Stomach smooth muscle (tissue), 2 donors: ENCODE data around the gene MMP15.

Source experiments
- H3K27ac ChIP-seq: one replicate; pipeline ENCODE4 v1.7.0; 2013; ENCODE audit warnings: mild to moderate bottlenecking, low read length, inconsistent platforms
- H3K27me3 ChIP-seq, 2 donors: one replicate each; pipeline ENCODE4 v1.7.0; 2013; ENCODE audit warnings: low read length in 2 of 2; ENCODE audit not compliant: insufficient read depth in 2 of 2, control insufficient read depth in 1 of 2
- H3K36me3 ChIP-seq, 2 donors: one replicate each; pipeline ENCODE4 v1.7.0; 2013; ENCODE audit warnings: low read length in 2 of 2; ENCODE audit not compliant: control insufficient read depth in 2 of 2, insufficient read depth in 2 of 2
- H3K4me1 ChIP-seq: one replicate; pipeline ENCODE4 v1.7.0; 2013; ENCODE audit warnings: low read length; ENCODE audit not compliant: control insufficient read depth, insufficient read depth
- H3K4me3 ChIP-seq, 2 donors: one replicate each; pipeline ENCODE4 v1.7.0; 2013; ENCODE audit warnings: low read length in 2 of 2
- H3K9ac ChIP-seq, 2 donors: one replicate each; pipeline ENCODE4 v1.7.0; 2013; ENCODE audit warnings: low read length in 2 of 2, mild to moderate bottlenecking in 1 of 2
- H3K9me3 ChIP-seq, 2 donors: one replicate each; pipeline ENCODE4 v1.7.0; 2013; ENCODE audit warnings: low read length in 2 of 2; ENCODE audit not compliant: control insufficient read depth in 2 of 2
- donor health status: healthy.
- donor health status: Pancreatic carcinoma.

MMP15 gene

DNA sequence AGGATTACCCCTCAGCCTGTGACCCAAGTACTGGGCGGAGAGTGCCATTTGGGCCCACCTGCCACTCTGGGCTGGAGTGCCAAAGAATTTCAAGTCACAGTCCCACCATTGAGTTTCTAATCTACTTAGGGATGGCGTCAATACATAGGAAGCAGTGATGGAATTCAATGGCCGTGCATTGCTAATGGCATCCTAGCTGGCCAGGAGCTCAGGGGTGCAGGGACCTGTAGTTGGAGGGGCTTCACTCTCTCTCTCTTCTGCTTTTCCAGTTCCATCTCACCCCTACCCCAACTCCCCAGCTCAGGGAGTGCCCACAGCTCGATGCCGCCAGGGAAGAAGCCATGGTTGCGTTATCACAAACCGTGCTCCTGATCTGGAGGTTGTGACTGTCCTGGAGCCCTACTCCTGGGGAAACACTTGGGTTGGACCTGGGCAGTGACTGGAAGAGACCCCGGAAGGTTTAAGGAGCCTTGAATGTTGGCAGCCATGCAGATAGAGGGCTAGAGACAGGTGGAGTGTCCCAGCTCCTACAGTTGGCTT is 2.4 kb downstream of the MMP15 start:
- no peaks in the 10 kb centered on the region for H3K27me3 ChIP-seq
- H3K4me1 ChIP-seq: peaks cover 47% of the 10 kb centered on the region
- no peaks in the 10 kb centered on the region for H3K36me3 ChIP-seq
- no peak overlapping the region for H3K27ac ChIP-seq
- no peaks in the 10 kb centered on the region for H3K9me3 ChIP-seq
- H3K4me3 ChIP-seq: peak overlapping the region in 1 of 2 donors; percentile 22
- no peak overlapping the region for H3K9ac ChIP-seq

DNA sequence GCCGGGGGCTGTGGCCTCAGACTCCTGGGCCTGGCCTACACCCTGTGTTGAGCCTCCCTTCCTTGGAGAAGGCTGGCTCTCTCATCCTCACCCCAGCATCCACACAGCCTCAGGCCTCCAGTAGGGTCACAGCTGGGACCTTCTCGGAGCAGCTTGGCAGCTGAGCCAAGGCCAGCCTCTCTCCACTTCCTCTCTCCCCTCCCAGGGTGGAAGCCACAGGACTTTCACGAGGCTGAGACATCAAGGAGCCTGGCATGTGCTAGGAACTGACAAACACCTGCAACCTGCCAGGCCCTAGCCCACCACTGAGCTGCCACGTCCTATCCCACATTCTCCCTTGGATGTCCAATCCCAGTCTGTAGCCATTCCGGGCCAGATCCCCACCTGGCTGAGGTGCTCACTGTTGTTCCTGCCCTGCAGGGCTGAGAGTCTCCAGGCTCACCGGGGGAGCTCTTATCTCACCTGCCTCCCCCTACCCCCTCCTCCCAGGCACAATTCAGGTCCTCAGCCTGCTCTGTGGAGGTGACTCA is 3.1 kb downstream of the MMP15 start:
- Histone ChIP-seq H3K9ac (no peak overlapping the region), H3K9me3 (no peaks in the 10 kb centered on the region), H3K36me3 (no peaks in the 10 kb centered on the region), H3K4me3 (no peak overlapping the region), H3K27ac (no peak overlapping the region), H3K27me3 (no peaks in the 10 kb centered on the region), H3K4me1 (peaks cover 45% of the 10 kb centered on the region)

DNA sequence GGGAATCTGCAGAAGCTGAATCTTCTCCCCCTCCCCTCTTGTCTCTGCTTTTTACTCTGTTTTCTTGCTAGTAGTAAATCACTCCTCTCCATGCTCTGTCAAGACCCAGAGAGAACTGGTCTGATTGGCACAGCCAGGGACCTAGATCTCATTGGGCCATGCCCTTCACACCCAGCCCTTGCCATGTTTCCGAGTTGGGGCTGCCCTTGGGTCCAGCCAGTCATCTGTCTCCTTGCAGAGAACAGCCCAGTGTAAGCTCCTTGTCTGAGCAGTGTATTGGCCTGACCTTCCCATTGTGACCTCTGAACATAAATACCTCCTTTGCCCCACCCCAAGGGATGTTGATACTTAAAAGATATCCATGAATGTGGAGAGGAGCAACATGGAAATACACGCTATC is 3.9 kb downstream of the MMP15 start:
- no peak overlapping the region for H3K9ac ChIP-seq
- H3K36me3 ChIP-seq: no peaks in the 10 kb centered on the region
- no peak overlapping the region for H3K4me3 ChIP-seq
- H3K27ac ChIP-seq: no peak overlapping the region
- peaks cover 42% of the 10 kb centered on the region for H3K4me1 ChIP-seq
- H3K27me3 ChIP-seq: no peaks in the 10 kb centered on the region
- H3K9me3 ChIP-seq: no peaks in the 10 kb centered on the region

DNA sequence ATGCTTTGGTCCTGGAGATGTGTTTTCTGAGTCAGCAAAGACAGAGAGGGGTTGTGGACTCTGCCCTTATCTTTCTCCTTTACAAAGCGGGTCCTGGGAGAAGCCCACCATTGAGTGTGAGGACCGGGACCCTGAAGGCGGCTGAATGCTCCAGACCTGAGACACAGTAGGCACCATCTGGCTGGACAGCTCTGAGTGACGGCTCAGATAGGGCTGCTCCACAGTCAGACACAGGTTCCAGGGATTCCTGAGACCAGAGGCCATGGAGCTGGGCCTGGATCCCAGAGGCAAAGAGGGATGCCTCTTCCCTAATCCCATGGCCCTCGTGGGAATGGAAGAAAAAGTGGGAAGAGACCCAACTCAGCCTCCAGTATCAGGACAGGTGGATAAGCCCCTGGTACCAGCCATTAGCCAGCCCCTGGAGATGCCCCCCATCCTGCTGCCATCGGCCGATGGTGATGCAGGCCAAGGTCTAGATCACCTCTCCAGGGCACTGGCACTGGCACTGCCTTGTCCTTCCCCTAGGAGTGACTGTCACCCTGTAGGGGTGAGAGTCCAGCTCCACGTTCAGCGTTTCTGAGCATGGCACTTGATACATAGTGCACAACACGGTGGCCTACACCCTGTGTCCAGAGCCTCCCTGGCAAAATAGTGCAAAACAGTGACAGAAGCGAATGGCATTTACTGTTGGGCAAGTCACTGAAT is 4.7 kb downstream of the MMP15 start:
- no peak overlapping the region for H3K4me3 ChIP-seq
- H3K36me3 ChIP-seq: no peaks in the 10 kb centered on the region
- H3K27me3 ChIP-seq: no peaks in the 10 kb centered on the region
- no peak overlapping the region for H3K9ac ChIP-seq
- no peak overlapping the region for H3K27ac ChIP-seq
- peaks cover 34% of the 10 kb centered on the region for H3K4me1 ChIP-seq
- H3K9me3 ChIP-seq: no peaks in the 10 kb centered on the region

DNA sequence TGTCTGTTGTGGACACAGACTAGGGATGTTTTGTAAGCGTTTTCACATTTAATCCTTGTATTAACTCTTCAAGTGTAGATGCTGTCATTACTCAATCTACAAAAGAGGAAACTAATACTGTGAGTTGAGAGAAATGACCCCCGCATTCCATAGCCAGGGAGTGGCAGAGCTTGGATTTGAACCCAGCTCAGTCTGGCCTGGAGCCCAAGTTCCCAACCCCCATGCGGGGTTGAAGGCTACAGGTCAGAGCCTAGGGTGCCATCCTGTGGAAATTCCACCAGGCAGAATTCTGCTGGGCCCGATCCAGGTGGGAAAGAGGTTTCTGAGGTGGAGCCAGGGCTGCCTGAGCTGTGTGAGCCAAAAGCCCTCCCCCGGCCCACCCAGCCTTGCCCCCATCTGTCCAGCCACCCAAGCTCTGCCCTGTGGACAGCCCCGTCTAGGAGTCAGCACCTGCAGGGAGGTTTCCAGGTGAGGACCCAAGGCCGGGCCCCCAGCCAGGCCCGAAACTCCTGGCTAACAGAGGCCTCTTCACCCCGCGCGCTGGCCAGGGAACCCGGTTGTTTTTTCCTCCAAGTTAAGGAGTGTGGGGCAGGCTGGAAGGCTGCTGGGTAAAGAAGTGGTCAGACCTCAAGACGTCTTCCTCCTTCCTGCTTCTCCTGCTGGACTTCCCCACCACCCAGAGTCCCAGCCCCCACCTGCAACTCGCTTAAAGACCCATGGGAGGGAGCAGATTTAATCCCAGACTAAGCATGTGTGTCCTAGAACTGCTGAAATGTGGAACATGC is 5.7 kb downstream of the MMP15 start:
- H3K9me3 ChIP-seq: no peaks in the 10 kb centered on the region
- peaks cover 30% of the 10 kb centered on the region for H3K4me1 ChIP-seq
- no peak overlapping the region for H3K27ac ChIP-seq
- H3K9ac ChIP-seq: no peak overlapping the region
- no peak overlapping the region for H3K4me3 ChIP-seq
- no peaks in the 10 kb centered on the region for H3K36me3 ChIP-seq
- no peaks in the 10 kb centered on the region for H3K27me3 ChIP-seq

DNA sequence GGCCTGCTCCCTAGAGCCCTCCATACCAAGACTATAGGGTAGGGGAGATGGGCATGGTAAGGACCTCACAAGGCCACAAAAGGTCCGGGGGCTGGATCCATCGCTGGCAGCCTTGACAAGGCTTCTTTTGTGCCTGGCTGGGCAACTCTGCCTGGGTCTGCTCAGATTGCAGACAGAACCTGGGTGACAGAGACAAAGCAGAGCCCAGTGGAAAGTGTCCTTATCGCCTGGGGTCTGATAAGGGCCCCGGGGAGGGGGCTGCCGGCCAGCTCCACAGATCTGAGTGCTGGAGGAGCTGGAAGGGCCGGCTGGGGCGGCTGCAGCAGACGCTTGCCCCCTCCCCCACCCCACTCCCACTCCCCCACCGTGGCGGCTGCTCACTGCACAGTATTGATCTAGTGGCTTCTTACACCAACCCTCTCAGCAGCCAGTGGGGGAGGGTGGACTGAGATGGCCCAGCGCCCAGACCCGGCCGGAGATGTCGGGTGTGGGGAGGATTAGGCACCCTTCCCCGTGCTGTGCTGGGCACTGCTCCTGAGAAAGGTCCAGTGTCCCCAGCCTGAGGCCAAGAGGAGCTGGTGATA is 7.2 kb downstream of the MMP15 start:
- H3K4me1 ChIP-seq: peaks cover 16% of the 10 kb centered on the region
- no peak overlapping the region for H3K9ac ChIP-seq
- no peaks in the 10 kb centered on the region for H3K9me3 ChIP-seq
- H3K27ac ChIP-seq: no peak overlapping the region
- no peak overlapping the region for H3K4me3 ChIP-seq
- no peaks in the 10 kb centered on the region for H3K27me3 ChIP-seq
- H3K36me3 ChIP-seq: no peaks in the 10 kb centered on the region

DNA sequence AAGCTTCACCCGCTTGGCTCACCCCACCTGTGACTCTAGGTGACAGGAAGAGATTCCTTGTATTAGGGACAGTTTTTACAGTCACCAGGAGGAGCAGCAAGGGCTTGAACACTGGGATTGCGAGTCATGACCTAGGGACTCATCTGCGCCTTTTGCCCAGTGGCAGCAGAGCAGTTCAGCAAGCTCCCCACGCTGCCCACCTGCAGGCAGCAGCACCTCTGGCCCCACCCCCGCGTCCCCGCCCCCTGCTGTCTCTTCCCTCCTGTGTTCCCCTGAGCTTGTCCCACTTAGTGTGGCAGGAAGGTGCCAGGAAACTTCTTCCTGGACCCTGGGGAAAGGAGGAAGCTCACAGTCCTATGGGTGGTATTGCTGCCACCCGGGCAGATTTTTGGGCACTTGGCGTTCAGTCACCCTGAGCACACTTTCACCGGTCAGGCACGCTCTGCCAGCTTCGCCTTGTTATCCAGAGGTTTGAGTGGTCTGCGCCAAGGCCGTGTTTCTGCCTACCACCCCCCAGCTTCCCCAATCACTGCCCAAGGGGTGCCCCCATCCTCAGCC is 8.7 kb downstream of the MMP15 start:
- Histone ChIP-seq H3K36me3 (peaks cover 3 to 6% of the 10 kb centered on the region in 2 donors), H3K4me1 (peaks cover 8% of the 10 kb centered on the region), H3K27me3 (no peaks in the 10 kb centered on the region), H3K4me3 (no peak overlapping the region), H3K27ac (no peak overlapping the region), H3K9ac (no peak overlapping the region), H3K9me3 (no peaks in the 10 kb centered on the region)

DNA sequence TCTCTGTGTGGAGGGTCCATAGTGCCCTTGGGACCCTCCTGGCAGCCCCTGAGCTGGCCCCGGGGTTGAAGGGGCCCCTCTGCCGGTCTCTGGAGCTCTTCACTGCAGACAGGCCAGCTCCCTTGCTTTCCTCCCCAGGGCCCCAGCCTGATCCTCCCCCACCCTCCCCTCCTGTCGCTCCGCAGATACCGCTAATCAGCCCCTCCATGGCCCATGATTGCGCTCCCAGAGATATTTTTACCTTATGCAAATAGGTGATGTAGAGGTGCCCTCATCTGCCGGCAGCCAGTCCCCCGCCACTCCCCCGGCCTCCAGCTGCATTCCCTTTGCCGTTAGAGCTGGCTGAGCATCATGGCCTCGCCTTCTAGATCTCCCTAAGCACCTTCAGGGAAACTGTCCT is 9.2 kb downstream of the MMP15 start:
- Histone ChIP-seq H3K9me3 (no peaks in the 10 kb centered on the region), H3K4me1 (peaks cover 8% of the 10 kb centered on the region), H3K27me3 (no peaks in the 10 kb centered on the region), H3K4me3 (no peak overlapping the region), H3K27ac (no peak overlapping the region), H3K9ac (no peak overlapping the region), H3K36me3 (peaks cover 5 to 9% of the 10 kb centered on the region in 2 donors)

DNA sequence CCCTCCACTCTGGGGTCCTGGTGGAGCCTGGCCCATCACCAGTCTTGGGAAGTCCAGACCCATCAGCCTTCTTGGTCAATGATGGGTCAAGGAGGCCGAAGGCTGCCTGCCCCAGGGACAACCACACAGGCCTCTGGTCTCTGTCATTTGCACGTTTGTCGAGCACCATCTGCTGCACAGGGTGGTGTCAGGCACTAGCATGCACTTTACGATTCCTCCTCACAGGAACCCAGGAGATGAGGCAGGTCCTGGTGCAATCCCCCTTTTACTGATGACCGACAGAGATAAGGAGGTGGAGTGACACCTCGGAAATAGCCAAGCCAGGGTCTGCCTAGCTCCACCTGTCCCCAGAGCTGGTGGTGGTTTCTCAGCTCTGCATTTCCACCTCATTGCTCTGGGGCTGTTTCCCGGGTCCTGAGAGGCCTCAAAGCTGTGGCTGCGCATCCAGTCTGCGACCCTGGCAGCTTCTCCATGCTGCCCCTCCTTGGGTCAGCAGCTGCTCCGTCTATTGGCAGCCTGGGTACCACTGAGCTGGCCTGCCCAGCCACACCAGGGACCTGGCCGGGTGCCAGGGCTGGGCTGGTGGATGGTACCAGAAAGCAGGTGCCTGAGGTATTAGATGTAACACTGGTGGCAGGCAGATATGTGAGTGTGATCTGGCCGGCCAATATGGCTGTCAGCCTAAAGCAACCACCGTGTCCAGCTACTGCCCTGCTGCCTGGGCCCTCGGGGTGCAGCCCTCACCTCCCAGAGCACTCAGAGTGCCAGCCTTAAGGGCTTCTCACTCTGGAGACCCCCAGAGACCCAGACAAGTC is 10.0 kb downstream of the MMP15 start:
- Histone ChIP-seq H3K9me3 (no peaks in the 10 kb centered on the region), H3K27me3 (no peaks in the 10 kb centered on the region), H3K9ac (no peak overlapping the region), H3K36me3 (peaks cover 5 to 14% of the 10 kb centered on the region in 2 donors), H3K27ac (no peak overlapping the region), H3K4me1 (peaks cover 8% of the 10 kb centered on the region), H3K4me3 (no peak overlapping the region)

DNA sequence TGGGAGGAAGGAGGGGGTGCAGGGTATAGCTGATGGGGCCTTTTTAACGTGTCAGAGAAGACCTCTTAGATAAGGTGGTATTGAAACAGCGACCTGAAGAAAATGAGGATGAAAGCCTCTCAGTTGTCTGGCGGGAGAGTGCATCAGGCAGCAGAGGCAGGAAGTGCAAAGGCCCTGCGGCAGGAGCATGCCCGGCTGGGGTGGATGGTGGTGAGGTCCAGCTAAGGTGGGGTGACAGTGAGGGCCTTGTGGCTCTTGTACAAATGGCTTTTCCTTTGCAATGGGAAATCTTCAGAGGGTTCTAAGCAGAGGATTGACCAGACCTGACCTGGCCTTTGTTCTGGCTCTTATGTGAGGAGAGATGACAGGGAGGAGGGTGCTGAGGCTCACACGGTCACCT is 11.4 kb downstream of the MMP15 start:
- Histone ChIP-seq H3K4me3 (no peak overlapping the region), H3K9ac (no peak overlapping the region), H3K36me3 (peaks cover 5 to 21% of the 10 kb centered on the region in 2 donors), H3K9me3 (no peaks in the 10 kb centered on the region), H3K27me3 (no peaks in the 10 kb centered on the region), H3K27ac (no peak overlapping the region), H3K4me1 (peaks cover 8% of the 10 kb centered on the region)
